Measurements from ENCODE around the gene NFE2L3. TPM values are rescaled to one million over a fixed set of nuclear protein-coding genes. Genes with fewer than 3 reads are reported as not detected.
A peak's percentile ranks its signal among the peaks of the same experiment; 100 is the strongest.

NFE2L3 gene
- total and polyA plus RNA-seq, 9 of the 15 experiments (the other 6 are each of a cell fraction or from before 2014, with no cell fraction given) = 2.9 to 16.9 (median 12.4) TPM

DNA sequence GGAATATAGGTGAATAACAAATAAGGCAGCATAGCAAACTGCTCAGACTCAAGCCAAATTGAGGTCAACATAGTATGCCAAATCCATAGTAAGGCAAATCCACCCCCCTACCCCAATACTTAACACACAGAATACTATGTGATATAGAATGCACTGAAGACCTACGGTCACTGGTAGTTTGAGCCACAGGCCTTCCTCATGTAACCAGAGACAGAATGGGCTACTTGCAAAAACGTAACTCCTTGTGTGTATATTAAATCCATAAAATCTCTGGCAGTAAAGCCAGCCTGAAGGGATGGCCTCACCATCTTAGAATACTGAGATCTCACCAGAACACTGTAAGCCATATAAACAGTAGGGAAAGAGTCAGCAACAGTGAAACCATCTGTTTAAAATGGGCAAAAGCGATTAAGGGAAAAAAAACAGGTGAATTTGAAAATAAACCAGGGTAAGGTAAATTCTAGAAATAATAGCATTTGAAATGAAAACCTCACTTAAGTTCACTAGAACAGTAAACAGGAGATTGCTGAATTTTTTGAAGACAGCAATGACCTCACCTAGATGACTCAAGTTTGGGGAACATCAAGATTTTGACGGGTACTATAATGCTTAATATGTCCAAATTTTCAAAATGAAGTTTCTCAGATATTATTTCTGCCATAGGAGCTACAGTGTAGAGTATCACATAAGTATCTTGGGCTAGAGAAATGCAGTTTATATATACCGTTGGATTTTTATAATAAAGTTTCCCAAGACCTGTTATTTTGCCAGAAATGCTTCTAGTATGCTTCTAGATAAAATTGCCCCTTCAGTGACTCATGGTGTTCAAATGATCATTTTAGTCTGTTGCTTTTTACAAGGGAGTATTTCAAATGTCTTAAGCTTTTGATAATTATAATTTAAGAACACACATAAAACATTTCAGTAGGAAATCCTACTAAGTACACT, 34.6 kb downstream of the NFE2L3 start:
- ATAC-seq (peak; percentile 16), FAIRE-seq (no peak), DNase-seq (ENCODE audit: extremely low read depth in 1 of 4, low spot score in 3 of 4) (no peak)
- H3K9me1 ChIP-seq (ENCODE audit: control insufficient read depth, insufficient read depth, low read length) = no peaks in the 10 kb centered on the region
- H2AFZ ChIP-seq (ENCODE audit: low read depth, low read length) = no peak overlapping the region
- peaks cover 43% of the 10 kb centered on the region for H3K36me3 ChIP-seq (ENCODE audit: control insufficient read depth, insufficient read depth, low read length)
- WGBS (ENCODE audit: insufficient coverage, low coverage, missing lambda C conversion rate) = 46% methylated on average over 5 of the region's 5 CpGs
- ChIA-PET POLR2A (interaction anchor here (0.6 to 4.0 kb wide), 12 partner anchors 8 to 292 kb away, joined by 3 to 80 read pairs (median 6); partner anchors contain the start of genes HNRNPA2B1, NFE2L3 and SNX10), CTCF (ENCODE audit: low intra/inter-chr PET ratio) (no interaction called here)
- BruUV-seq (replicated peaks) = no TSS peak
- in situ Hi-C loops (cut with MboI) = no loop called here
- peak overlapping the region; percentile 61; the same call in 2 of the 3 replicates for H3K27ac ChIP-seq (ENCODE audit: extremely low read depth, low read depth, low read length)
- no peaks in the 10 kb centered on the region for H3K27me3 ChIP-seq (ENCODE audit: control insufficient read depth in 2 of 2, insufficient read depth in 2 of 2, low read length in 2 of 2)
- no peak overlapping the region for H3K4me3 ChIP-seq
- no peak overlapping the region for H3K9ac ChIP-seq (ENCODE audit: insufficient read depth in 1 of 2, low read depth in 2 of 2, low read length in 2 of 2)
- peaks cover 8 to 35% of the 10 kb centered on the region in 2 experiments for H3K4me1 ChIP-seq (replicated peaks in 1 of 2; ENCODE audit: control insufficient read depth in 2 of 2, insufficient read depth in 2 of 2, low read length in 2 of 2)
- H3K4me2 ChIP-seq (ENCODE audit: insufficient read depth, low read length) = no peak overlapping the region
- H4K20me1 ChIP-seq (replicated peaks; ENCODE audit: control insufficient read depth, insufficient read depth, low read length) = peaks cover 6% of the 10 kb centered on the region; the same call in 1 of the 2 replicates
- H3K9me3 ChIP-seq (replicated peaks; ENCODE audit: control insufficient read depth, insufficient read depth, low read depth, low read length) = no peaks in the 10 kb centered on the region
- peaks cover 8% of the 10 kb centered on the region; the same call in 2 of the 3 replicates for H3K79me2 ChIP-seq (ENCODE audit: control insufficient read depth, insufficient read depth, low read length)
- intact Hi-C loops (cut with micrococcal nuclease) = loop anchor here (2.0 kb wide), 1 partner anchor 34 kb away; the partner anchor contains the start of gene NFE2L3
- peak; percentile 1 for TF ChIP-seq SUPT5H (IDR thresholded peaks at IDR 0.05)
- TF ChIP-seq U2AF1 (optimal IDR thresholded peaks at IDR 0.05; ENCODE audit: low read depth, low read length) = peak; percentile 46
- TF ChIP-seq, protein P1, sequence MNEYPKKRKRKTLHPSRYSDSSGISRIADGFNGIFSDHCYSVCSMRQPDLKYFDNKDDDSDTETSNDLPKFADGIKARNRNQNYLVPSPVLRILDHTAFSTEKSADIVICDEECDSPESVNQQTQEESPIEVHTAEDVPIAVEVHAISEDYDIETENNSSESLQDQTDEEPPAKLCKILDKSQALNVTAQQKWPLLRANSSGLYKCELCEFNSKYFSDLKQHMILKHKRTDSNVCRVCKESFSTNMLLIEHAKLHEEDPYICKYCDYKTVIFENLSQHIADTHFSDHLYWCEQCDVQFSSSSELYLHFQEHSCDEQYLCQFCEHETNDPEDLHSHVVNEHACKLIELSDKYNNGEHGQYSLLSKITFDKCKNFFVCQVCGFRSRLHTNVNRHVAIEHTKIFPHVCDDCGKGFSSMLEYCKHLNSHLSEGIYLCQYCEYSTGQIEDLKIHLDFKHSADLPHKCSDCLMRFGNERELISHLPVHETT (CRISPR knock-in tag; conservative IDR thresholded peaks at IDR 0.05 in 1 of 2, IDR thresholded peaks at IDR 0.05 in 1 of 2) = 0 out of 4 replicates have a peak, but pooled peaks of 1 of the 2 experiments have one; percentile 40
- TF ChIP-seq DMBX1 (CRISPR knock-in tag; IDR thresholded peaks at IDR 0.05; ENCODE audit: borderline replicate concordance) = no peak
- no peak for TF ChIP-seq NONO (IDR thresholded peaks at IDR 0.05; ENCODE audit: low read depth in 2 of 2, low read length in 1 of 2)
- 0 out of 2 replicates have a peak, but pooled peaks have one; percentile 55 for TF ChIP-seq GTF2E2 (tag; IDR thresholded peaks at IDR 0.05)
- 0 out of 2 replicates have a peak, but pooled peaks have one; percentile 41 for TF ChIP-seq CHD2 (IDR thresholded peaks at IDR 0.05; ENCODE audit: low read depth, low read length)
- peak; percentile 47; the same call in 1 of the 2 replicates for TF ChIP-seq ATF7 (IDR thresholded peaks at IDR 0.05)
- peak; percentile 38; the same call in 1 of the 2 replicates for TF ChIP-seq POLR2A (conservative IDR thresholded peaks at IDR 0.05)
- TF ChIP-seq NRF1 (conservative IDR thresholded peaks at IDR 0.05 in 1 of 2, IDR thresholded peaks at IDR 0.05 in 1 of 2) = no peak
- TF ChIP-seq SMARCC2 (IDR thresholded peaks at IDR 0.05; ENCODE audit: low read depth) = 0 out of 2 replicates have a peak, but pooled peaks have one; percentile 15
- TF ChIP-seq, protein P2, sequence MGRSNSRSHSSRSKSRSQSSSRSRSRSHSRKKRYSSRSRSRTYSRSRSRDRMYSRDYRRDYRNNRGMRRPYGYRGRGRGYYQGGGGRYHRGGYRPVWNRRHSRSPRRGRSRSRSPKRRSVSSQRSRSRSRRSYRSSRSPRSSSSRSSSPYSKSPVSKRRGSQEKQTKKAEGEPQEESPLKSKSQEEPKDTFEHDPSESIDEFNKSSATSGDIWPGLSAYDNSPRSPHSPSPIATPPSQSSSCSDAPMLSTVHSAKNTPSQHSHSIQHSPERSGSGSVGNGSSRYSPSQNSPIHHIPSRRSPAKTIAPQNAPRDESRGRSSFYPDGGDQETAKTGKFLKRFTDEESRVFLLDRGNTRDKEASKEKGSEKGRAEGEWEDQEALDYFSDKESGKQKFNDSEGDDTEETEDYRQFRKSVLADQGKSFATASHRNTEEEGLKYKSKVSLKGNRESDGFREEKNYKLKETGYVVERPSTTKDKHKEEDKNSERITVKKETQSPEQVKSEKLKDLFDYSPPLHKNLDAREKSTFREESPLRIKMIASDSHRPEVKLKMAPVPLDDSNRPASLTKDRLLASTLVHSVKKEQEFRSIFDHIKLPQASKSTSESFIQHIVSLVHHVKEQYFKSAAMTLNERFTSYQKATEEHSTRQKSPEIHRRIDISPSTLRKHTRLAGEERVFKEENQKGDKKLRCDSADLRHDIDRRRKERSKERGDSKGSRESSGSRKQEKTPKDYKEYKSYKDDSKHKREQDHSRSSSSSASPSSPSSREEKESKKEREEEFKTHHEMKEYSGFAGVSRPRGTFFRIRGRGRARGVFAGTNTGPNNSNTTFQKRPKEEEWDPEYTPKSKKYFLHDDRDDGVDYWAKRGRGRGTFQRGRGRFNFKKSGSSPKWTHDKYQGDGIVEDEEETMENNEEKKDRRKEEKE (IDR thresholded peaks at IDR 0.05; ENCODE audit: borderline replicate concordance in 1 of 2, control insufficient read depth in 1 of 2, low read depth in 2 of 2, low read length in 1 of 2) = 0 out of 4 replicates have a peak, but pooled peaks of 1 of the 2 experiments have one; percentile 41
- TF ChIP-seq, protein P3, sequence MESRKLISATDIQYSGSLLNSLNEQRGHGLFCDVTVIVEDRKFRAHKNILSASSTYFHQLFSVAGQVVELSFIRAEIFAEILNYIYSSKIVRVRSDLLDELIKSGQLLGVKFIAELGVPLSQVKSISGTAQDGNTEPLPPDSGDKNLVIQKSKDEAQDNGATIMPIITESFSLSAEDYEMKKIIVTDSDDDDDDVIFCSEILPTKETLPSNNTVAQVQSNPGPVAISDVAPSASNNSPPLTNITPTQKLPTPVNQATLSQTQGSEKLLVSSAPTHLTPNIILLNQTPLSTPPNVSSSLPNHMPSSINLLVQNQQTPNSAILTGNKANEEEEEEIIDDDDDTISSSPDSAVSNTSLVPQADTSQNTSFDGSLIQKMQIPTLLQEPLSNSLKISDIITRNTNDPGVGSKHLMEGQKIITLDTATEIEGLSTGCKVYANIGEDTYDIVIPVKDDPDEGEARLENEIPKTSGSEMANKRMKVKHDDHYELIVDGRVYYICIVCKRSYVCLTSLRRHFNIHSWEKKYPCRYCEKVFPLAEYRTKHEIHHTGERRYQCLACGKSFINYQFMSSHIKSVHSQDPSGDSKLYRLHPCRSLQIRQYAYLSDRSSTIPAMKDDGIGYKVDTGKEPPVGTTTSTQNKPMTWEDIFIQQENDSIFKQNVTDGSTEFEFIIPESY (CRISPR knock-in tag; IDR thresholded peaks at IDR 0.05) = no peak
